Cortex of kidney (tissue), 1 donor: ENCODE measurements around the gene KRTDAP.
"Not testable (repeated sequence)": the region's sequence is repeated elsewhere in the genome, so short reads cannot be mapped to it uniquely, and the experiment has no call there.

ENCODE experiments used
- DNase-seq: peaks from one replicate; lab custom pipeline; 2025; lab: John Stamatoyannopoulos, UW

Gene KRTDAP

DNA sequence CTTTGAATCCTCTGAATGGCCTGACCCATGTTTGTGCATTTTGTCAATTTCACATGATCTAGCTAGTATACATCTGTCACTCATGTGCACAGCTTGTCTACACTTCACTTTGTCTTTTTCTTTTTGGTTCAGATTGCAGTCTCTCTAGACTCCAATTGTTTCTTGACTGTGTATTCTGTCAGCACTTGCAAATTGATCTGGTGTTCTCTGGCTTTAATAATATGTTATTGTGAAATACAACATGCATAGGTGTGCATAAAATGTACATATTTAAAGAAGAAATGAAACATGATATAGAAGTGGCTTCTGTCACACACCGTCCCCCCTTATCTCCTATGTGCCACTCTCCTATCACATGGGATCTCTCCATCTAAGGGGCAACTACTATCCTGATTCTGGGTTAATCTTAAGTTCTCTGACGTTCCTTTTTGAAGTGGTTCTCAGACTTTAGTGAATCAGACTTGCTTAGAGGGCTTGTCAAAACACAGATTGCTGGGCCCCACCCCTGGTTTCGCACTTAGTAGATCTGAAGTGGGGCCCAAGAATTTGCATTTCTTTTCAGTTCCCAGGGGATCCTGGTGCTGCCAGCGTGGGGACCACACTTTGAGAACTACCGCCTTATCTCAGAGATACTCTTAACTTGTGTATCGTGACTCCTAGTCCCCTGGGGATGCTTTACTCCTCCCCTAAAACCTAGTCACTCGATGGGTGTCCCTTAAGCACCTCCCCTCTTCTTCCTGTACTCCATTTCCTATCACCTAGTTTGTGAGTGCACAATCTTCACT lies 5.8 kb downstream of the KRTDAP start:
- DNase-seq: no peak

DNA sequence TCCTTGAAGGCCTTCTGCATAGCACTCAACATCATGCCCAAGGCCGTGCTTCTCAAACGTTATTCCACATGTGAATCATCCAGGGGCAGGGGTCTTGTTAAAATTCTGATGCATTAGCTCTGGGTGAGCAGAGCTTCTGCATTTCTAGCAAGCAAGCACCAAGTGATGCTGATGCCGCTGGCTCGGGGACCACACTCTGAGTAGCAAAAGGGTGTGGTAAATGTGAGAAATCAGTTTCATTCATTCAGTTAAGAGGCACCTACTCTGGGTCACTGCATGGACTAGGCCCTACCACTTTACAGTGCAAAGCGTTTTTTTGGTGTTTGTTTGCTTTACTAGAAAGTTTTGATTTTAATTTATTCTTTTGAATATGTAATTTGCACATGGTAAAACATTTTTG lies 7.2 kb downstream of the KRTDAP start:
- DNase-seq: no peak

DNA sequence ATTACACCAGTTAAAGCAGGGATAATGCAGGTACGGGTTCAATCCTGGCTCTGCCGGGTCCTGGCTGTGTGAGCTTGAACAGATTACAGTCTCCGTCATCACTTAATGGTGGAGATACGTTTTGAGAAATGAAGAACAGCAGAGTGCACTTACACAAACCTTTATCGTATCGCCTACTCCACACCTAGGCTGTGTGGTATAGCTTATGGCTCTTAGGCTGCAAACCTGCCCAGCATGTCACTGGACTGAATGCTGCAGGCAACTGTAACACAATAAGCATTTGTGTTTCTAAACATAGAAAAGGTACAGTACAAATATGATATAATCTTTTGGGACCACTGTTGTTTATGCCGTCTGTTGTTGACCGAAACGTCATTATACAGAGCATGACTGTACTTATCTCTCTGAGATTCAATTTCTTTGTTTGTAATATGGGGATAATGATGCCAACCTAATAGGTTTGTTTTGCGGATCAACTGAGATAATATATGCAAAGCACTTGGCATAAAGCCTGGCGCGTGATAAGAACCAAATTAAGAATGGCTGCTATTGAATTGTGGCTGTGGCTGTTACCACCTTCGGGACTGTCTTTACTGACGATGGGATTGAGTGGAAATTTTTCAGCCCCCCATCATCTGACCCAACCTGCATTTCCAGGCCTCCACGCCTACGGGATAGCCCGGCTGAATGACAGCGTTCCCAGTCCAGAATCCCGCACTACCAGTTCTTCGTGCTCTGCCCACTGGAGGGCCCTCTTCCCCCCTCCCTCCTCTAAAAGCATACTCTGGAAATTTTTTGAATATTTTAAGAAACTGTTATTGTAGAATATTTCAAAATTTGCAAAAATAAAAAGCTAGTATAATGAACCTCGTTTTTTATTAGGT lies 11.2 kb downstream of the KRTDAP start:
- DNase-seq: no peak

DNA sequence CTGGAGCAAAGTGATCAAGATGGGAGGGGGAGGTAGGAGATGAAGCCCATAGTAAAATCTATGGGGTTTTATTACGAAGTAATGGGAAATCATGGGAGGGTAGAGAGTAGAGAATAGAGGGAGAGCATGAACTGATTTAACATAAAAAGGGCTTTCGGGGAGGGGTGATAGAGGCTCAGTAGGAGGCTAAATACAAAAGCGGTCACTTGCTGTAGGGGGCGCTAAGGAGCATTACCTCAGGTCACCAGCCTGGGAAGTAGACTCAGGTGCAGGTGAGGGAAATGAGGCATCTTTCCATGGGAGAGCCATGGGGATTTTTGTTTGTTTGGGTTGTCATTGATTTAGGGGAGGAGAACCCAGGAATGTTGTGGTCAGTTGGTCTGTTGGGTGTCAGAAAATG lies 14.1 kb downstream of the KRTDAP start:
- DNase-seq: no peak

DNA sequence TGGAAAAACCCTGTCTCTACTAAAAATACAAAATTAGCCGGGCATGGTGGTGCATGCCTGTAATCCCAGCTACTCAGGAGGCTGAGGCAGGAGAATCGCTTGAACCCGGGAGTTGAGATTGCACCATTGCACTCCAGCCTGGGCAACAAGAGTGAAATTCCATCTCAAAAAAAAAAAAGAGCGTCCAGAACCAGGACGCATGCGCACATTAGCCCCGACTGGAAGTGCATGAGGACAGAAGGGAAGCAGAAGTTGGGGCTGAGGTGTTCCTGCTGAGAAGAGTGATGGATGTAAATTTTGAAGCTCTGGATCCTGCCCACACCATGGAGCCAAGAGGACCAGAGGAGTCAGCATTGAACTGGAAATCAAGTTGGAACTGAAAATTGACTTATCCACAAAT lies 15.7 kb downstream of the KRTDAP start:
- DNase-seq: not testable (repeated sequence)

DNA sequence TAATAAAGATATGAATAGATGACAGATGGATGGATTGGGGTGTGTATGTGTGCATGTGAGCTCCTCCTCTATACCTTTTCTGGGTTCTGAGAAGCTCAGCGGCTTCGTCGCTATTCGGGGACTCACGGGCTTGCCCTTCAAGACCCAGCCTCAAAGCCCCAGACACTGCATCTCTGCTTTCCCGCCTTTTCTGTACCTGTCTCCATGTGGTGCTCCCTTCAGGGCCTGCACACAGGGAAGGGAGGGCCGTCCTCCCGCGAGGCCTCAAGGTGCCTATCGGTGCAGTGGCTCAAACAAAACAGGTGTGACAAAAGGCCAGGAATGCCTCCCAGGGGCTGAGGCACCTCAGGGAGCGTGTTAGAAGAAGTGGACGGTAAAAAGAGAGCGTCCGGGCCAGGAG lies 16.2 kb downstream of the KRTDAP start:
- DNase-seq: no peak

DNA sequence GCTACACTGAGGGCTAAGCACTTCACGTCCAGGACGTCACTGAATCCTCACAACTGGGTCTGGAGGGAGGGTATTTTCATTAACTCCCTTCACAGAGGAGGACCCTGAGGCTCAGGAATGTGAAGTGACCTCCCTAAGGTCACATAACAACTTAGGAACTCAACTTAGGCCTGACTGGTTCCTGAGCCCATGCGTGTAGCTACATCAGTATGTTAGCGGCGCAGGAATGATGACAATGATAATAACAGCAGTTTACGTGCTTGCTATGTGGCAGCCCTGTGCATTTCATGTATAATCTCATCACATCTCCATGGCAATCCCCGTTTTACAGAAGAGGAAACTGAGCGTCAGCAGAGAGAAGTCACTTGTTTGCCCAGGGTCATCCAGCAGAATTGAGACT lies 18.3 kb downstream of the KRTDAP start:
- no peak for DNase-seq

DNA sequence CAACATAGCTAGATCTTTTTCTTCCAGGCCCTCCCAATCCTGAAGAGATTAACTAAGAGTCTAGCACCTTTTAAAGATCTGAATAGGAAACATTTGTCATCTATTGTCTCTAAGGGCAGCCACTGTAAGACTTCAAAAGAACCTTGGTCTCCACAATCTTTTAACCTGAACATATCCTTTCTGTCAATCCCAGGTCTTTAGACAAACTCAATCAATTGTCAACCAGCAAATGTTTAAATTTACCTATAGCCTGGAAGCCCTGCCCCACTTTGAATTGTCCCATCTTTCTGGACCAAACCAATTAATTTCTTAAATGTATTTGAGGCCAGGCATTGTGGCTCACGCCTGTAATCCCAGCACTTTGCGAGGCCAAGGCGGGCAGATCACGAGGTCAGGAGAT lies 19.2 kb downstream of the KRTDAP start:
- not testable (repeated sequence) for DNase-seq

DNA sequence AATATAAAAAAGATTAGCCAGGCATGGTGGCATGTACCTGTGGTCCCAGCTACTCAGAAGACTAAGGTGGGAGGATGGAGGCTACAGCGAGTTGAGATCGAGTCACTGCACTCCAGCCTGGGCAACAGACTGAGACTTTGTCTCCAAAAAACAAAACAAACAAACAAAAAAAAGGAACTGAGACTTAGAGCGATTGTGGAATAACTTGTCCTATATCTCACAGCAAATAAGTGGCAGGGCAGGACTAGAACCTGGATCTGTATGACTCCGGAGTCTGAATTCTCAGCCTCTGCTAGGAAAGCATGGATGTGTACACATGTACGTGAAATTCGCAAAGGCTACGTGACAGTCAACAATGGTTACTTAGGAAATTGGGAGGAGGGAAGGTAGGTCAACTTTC lies 20.1 kb downstream of the KRTDAP start:
- DNase-seq: no peak

DNA sequence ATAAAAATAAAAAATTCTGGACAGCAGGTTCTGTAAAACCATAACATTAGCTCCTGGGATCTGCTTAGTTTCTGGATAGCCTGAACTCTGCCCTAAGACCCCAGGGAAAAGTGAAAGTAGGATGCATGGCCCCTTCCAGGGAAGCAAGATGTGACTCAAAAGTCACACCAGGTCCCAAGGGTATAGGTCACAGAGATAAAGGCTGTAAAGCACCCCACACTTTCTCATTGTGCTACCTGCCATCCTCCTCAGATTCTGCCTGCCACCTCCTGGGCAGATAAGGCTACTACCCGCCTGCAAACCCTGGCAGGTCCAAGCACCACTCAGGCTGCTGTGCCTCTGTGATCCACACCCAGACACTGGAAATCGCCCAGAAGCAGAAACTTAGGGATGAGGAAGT lies 21.6 kb downstream of the KRTDAP start:
- DNase-seq: no peak

DNA sequence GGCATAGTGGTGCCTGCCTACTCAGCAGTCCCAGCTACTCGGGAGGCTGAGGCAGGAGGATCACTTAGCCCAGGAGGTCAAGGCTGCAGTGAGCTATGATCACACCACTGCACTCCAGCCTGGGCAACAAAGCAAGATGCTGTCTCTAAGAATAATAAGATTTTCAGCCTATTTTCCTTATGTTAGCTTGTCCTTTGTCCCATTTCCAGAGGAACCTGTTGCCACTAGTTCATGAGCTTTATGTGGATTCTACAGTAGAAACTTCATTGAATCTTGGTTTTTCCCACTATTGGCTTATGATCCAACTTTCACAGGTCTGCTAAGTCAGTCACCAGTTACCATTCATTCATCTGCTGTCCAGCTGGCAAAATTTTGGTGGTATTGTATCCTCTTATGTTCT lies 24.0 kb downstream of the KRTDAP start:
- no peak for DNase-seq

DNA sequence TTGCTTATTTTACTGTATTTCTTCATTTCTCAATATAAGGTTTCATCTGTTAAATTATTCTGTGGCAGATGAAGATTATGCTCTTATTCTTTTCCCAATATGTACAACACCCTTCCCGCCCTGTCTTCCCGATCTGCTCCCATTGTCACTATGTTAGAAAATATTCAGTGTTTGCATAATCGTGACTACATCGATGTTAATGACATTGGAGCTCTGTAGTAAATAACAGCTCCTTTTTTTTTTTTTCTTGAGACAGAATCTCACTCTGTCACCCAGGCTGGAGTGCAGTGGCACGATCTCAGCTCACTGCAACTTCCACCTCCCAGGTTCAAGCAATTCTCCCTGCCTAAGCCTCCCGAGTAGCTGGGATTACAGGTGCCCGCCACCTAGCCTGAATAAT lies 27.3 kb downstream of the KRTDAP start:
- DNase-seq: not testable (repeated sequence)

DNA sequence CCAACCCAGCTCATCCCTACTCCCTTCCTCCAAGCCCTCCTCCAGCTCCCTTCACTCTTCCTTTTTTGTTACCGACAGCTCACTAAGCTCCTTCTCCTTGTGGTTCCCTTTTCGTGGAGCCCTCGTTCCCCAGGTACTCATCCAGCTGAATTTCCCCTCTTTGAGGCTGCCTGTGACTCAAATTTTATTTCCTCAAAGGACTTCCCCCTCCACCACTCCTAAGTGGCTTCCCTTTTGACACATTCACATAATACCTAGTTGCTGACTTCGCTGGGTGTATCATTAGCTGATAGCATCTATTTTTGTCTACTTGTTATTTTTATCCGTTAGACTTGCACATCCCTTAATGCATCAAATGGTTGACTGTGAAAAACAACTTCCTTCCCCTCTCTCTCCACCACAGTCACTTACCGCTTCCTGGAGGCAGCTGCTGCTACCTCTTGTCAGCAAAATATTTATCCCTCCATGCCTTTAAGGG lies 27.7 kb downstream of the KRTDAP start:
- DNase-seq: no peak

DNA sequence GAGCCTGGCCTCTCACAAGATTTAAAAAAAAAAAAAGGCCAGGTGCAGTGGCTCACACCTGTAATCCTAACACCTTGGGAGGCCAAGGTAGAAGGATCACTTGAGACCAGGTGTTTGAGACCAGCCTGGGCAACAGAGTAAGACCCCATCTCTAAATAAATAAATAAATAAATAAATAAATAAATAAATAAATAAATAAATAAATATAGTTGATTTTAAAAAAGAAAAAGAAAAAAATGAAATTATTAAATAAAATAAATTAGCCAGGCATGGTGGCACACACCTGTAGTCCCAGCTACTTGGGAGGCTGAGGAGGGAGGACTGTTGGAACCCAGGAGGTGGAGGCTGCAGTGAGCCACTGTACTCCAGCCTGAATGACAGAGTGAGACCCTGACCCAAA lies 28.5 kb downstream of the KRTDAP start:
- DNase-seq: not testable (repeated sequence)

DNA sequence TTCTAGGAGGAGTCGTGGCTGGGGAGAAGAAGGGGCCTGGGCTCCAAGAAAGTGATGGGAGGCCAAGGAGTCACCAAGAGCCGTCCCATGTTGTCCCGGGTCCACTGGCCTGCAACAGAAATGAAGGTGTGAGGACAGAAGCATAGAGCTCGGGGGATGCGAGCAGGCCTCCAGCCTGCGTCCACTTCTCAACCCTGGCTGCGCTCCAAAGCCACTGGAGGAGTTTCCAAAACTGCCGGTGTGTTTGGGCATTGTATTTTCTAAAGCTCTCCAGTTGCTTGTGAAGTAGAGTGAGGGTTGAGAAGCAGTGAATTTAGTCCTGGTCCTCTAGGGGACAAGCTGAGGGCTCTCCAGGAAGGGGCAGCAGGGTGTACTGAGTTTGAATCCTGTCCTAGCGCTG lies 29.2 kb downstream of the KRTDAP start:
- no peak for DNase-seq

DNA sequence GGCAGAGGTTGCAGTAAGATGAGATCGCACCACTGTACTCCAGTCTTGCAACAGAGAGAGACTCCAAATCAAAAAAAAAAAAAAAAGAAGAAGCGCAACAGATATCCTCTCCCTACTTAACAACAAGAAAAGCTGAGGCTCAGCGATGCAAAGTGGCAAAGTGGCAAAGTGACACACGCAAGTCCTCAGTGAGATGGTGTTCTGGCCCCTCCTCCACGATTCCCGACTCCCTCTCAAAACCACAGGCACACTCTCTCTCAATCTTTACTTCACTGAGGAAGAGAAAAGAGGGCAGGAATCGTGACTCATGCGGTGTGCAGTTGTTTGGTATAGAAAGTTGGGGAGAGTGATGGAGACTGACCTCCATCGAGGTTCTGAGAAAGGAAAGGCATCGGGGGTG lies 29.7 kb downstream of the KRTDAP start:
- DNase-seq: no peak

DNA sequence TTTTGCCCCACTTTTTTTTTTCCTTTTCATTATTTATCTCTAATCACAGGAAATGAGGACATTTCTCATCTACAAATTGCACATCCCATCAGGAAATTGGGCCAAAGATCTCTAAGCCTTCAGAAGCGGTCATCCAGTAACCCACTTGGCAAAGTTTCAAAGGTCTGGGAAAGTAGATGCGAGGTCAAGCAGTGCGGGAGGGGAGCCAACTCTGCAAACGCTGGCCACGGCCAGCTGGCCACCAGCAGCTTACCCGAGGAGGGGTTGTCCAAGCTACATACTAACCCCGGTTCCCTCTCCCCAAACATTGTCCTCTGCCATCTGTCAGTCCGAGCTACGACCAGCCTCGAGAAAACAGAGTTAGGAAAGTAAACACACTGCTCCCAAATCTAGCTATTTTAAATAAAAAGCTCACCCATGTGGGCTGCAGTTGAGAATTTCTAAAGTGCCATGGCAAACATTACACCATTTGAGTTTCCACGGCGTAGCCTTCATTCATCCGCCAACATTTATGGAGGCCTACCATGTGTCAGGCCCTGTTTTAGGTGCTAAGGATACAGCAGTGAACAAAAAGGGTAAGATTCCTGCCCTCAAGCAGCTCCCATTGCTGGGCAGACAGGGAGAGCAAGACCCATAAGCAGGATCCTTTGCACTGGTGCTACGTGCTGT lies 30.7 kb downstream of the KRTDAP start:
- DNase-seq: no peak

DNA sequence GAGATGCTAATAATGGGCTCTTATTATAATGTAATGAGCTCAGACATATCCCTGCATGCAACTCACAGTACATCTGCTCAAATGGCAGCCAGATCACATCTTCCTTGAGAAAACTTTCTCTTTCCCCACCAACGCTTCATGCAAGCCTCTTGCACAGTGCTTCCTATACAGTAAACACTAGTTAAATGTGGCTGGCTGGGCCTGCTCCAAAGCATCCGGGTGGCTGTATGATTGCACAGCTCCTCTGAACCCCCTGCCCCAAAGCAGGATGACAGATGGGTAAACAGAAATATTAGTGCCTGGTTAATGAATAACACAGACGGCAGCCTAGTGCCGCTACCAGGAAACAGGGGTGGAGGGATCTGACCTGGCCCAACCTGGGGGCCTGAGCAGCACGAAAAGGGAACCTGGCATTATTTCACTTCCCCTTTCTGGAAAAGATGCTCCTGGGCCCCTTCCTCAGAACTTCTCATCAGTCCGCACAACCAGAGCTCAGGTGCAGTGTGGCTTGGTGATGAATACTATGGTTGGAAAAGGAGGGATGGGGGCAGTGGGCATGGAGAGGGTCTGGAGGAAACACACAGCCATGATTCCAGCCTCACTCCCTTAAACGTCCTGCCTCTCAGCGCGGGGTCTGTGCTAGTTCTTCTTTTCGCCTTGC lies 31.4 kb downstream of the KRTDAP start:
- no peak for DNase-seq

DNA sequence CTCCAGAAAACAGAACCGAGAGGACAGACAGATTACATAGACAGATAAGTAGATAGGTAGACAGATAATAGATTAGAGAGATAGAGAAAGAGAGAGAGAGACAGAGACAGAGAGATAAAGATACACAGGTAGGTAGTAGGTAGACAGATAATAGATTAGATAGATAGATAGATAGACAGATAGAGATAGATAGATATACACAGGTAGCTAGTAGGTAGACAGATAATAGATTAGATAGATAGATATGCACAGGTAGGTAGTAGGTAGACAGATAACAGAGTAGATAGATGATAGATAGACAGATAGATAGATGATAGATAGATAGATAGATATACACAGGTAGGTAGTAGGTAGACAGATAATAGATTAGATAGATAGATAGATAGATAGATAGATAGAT lies 32.1 kb downstream of the KRTDAP start:
- no peak for DNase-seq

DNA sequence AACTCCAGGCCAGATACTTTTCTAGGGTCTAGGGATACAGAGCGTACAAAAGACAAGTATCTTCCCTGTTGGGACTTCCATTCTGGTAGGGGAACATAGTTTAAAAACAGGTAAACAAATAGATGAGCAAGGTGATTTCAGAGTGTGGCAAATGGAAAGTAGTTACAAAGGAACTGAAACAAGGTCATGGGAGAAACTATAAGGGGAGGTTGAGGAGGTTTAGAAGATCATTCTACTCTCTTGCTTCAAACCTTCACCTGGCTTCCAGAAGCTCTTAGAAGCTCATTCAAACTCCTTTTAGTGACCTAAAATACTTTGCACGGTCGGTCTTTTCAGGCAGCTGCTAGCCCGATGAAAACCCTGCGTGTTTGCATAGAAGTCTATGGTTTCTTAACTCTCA lies 33.1 kb downstream of the KRTDAP start:
- no peak for DNase-seq

DNA sequence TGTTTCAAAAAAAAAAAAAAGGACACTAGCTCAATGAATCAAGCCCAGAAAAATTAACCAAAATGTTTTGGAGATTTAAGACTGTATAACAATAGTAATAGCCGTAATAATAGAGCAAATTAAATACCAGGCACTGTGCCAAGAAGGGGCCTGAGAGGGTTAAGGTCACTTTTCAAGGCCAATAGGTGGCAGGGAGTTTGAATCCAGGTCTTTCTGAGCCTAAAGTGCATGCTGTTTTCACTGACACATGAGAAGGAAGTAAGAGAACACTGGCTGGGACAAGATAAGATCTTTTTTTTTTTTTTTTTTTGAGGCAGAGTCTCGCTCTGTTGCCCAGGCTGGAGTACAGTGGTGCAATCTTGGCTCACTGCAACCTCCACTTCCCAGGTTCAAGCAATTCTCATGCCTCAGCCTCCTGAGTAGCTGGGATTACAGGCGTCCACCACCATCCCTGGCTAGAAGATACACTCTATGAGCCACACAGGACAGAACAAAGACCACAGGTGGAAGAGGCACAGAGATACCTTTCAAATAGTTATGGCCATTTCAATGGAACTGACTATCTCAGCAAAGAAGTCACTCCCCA lies 34.6 kb downstream of the KRTDAP start:
- no peak for DNase-seq

DNA sequence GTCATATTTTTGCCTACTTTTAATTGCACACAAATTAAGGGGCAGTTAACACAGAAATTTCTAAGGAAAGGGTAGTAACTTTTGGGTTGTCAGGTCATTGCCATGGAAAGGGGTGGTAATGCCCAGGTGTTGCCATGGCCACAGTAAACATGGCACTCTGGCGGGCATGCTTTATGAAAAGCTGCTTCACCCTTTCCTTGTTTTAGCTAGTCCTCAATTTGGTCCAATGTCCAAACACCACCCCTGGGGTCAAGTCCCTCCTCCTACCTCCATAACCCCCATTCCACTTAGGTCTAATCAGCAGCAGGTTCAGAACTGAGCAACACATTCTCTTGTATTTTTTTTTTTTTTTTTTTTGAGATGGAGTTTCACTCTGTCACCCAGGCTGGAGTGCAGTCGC lies 35.6 kb downstream of the KRTDAP start:
- no peak for DNase-seq
